ENCODE data around the gene RRBP1.
A peak's percentile ranks its signal among the peaks of the same experiment; 100 is the strongest.

Gene RRBP1

GRCh38 chr20:17595856-17596255, 86.2 kb downstream of the RRBP1 start:
- no peak for DNase-seq

- peak; percentile 47 for DNase-seq
Observed at GRCh38 chr20:17594443-17594842, 87.6 kb downstream of the RRBP1 start.

GRCh38 chr20:17593902-17594301, 88.1 kb downstream of the RRBP1 start:
- no peak for DNase-seq

- no peak for DNase-seq
Observed at GRCh38 chr20:17590245-17590644, 91.8 kb downstream of the RRBP1 start.

GRCh38 chr20:17589161-17589834, 92.7 kb downstream of the RRBP1 start:
- DNase-seq = no peak

- no peak for DNase-seq
Observed at GRCh38 chr20:17587824-17588223, 94.2 kb downstream of the RRBP1 start.

- DNase-seq = no peak
Observed at GRCh38 chr20:17587148-17587547, 94.9 kb downstream of the RRBP1 start.

- DNase-seq = no peak
Observed at GRCh38 chr20:17586250-17586649, 95.8 kb downstream of the RRBP1 start.

- DNase-seq = no peak
Observed at GRCh38 chr20:17584689-17585088, 97.4 kb downstream of the RRBP1 start.

- DNase-seq = no peak
Observed at GRCh38 chr20:17583126-17583525, 98.9 kb downstream of the RRBP1 start.

- no peak for DNase-seq
Observed at GRCh38 chr20:17580895-17581294, 101.1 kb downstream of the RRBP1 start.

GRCh38 chr20:17579369-17580039, 102.5 kb downstream of the RRBP1 start:
- no peak for DNase-seq

- DNase-seq = no peak
Observed at GRCh38 chr20:17576215-17576614, 105.8 kb downstream of the RRBP1 start.

GRCh38 chr20:17573463-17573862, 108.6 kb downstream of the RRBP1 start:
- no peak for DNase-seq

GRCh38 chr20:17572034-17572638, 109.9 kb downstream of the RRBP1 start:
- DNase-seq = no peak

- no peak for DNase-seq
Observed at GRCh38 chr20:17571153-17571527, 110.9 kb downstream of the RRBP1 start.

GRCh38 chr20:17570347-17571152, 111.5 kb downstream of the RRBP1 start:
- DNase-seq = no peak

- DNase-seq = peak; percentile 94
Observed at GRCh38 chr20:17569616-17570346, 112.3 kb downstream of the RRBP1 start, which contains the start of gene DSTN. TSS of gene DSTN (plus strand) at chr20:17570075. CDS start at chr20:17570209, 134 bp downstream.

- peak; percentile 92 for DNase-seq
Observed at GRCh38 chr20:17568972-17569521, 113.0 kb downstream of the RRBP1 start.

GRCh38 chr20:17568045-17568788, 113.8 kb downstream of the RRBP1 start:
- DNase-seq = no peak

- DNase-seq = no peak
Observed at GRCh38 chr20:17566345-17566744, 115.7 kb downstream of the RRBP1 start.

Data from NCI-H226 (cell line).